Psoas muscle (tissue), 8 donors: ENCODE measurements around the gene SORCS1. TPM values are rescaled to one million over a fixed set of nuclear protein-coding genes. Genes with fewer than 3 reads are reported as not detected.

ENCODE experiments used
- ATAC-seq, 4 donors: fragments of 200-7000 bp; cut with Tn5 transposase; one replicate each; pipeline ENCODE4 v1.9.1; 2020; ENCODE audit warnings: moderate library complexity in 3 of 4, mild to moderate bottlenecking in 2 of 4
- DNase-seq, 2 donors: peaks; one replicate each; pipeline ENCODE4 v3.0.0-alpha.2; 2020
- H3K27ac ChIP-seq: fragments of 200-600 bp; one replicate; pipeline ENCODE4 v1.8.0; 2022
- H3K27me3 ChIP-seq, 3 donors: fragments of 200-600 bp in 1 of 3; one replicate each; pipeline versions ENCODE4 v1.6.1 to v1.8.0; 2013 to 2022; ENCODE audit warnings: low read length in 2 of 3, mild to moderate bottlenecking in 2 of 3, moderate library complexity in 1 of 3; ENCODE audit not compliant: insufficient read depth in 3 of 3
- H3K36me3 ChIP-seq, 2 donors: fragments of 200-600 bp in 1 of 2; one replicate each; pipeline versions ENCODE4 v1.6.1 to v1.8.0; 2013 to 2022; ENCODE audit warnings: low read depth in 1 of 2, mild to moderate bottlenecking in 1 of 2, moderate library complexity in 1 of 2; ENCODE audit not compliant: insufficient read depth in 1 of 2
- H3K4me1 ChIP-seq: fragments of 200-600 bp; one replicate; pipeline ENCODE4 v1.8.0; 2022
- H3K4me3 ChIP-seq: fragments of 200-600 bp; one replicate; pipeline ENCODE4 v1.8.0; 2022; ENCODE audit warnings: mild to moderate bottlenecking
- H3K9me3 ChIP-seq: fragments of 200-600 bp; one replicate; pipeline ENCODE4 v1.8.0; 2022
- WGBS, 3 donors: extraction: QIAGEN DNeasy Blood & Tissue Kit; methylation state at CpG; one replicate each; pipeline versions ENCODE4 v1.1.6 to v1.1.7; 2013; 5-methylcytosine and 5-hydroxymethylcytosine counted together
- intact Hi-C, 2 donors: fragments of 100-400 bp; cut with DNase I; formaldehyde crosslinking; loops; one replicate each; pipeline versions ENCODE4 v1.11.0 to v1.14.2; 2022
- polyA plus RNA-seq, 3 donors: library from polyadenylated mRNA; stranded (reverse); fragments of 200-250 nt; gene quantifications; one replicate each; pipeline ENCODE4 v1.2.3, GENCODE V29; 2013
- total RNA-seq, 4 donors: library from RNA; stranded (reverse); fragmentation: NEBNext Ultra II Directional in 2 of 4; extraction: Animal tissue kit (Norgen Biotek cat#: 25700) in 2 of 4; gene quantifications; one replicate each; pipeline versions ENCODE4 v1.2.1 to v1.2.4, GENCODE V29; 2021 to 2023
- TF ChIP-seq, protein P1 (sequence below): fragments of 200-600 bp; IDR thresholded peaks from one replicate; pipeline ENCODE4 v1.8.0; 2022; ENCODE audit warnings: antibody characterized with exemption
- donor health status: healthy with polysubstance abuse.
- donor health status: DM: no; HTN: no; CAD: no; lungs with moderate emphysema.
- donor health status: Bipolar disorder and iron deficiency.
- donor health status: healthy.
- donor health status: DM: yes; HTN: yes; CAD: no.
- donor health status: DM: no; HTN: no; CAD: no.
- donor health status: DM: no; HTN: no; CAD: no.
- donor health status: DM: yes; HTN: yes; CAD: no.

Gene SORCS1
- total and polyA plus RNA-seq, 7 donors = 0.03 to 0.36 (median 0.25) TPM; not detected in 1

DNA sequence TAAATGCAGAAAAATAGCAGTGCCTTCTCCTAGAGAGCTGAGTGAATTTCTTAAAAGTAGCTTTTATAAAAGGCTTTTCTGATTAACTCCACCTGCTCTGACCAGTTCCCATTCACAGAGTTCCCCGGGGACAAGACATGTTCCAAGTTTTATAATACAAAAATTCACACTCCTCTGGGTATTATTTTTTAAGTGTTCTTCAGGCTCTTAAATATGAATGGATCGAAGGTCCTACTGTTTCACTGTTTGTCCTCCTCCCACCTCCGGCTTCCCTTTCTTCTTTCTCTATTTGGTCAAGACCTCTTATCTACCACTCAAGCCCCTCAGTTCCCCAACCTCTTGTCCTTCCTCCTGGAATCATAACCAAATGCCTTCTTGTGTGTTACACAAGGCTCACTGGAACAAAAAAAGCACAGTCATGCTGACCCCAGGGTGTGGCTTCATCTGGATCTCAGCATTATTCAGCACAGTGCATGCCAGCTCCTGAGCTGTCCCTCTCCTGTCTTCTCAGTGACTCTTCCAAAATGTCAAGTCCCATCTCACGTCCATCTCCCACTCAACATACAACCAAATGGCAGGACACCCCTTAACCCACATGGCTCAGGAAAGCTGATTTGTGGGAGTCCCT, 222.4 kb downstream of the SORCS1 start:
- Histone ChIP-seq H3K4me3 (no peak overlapping the region), H3K27ac (no peak overlapping the region), H3K9me3 (no peaks in the 10 kb centered on the region), H3K27me3 (no peaks in the 10 kb centered on the region), H3K4me1 (no peaks in the 10 kb centered on the region), H3K36me3 (no peaks in the 10 kb centered on the region)
- intact Hi-C loops = no loop called here
- ATAC-seq (no peak), DNase-seq (no peak)
- TF ChIP-seq, protein P1, sequence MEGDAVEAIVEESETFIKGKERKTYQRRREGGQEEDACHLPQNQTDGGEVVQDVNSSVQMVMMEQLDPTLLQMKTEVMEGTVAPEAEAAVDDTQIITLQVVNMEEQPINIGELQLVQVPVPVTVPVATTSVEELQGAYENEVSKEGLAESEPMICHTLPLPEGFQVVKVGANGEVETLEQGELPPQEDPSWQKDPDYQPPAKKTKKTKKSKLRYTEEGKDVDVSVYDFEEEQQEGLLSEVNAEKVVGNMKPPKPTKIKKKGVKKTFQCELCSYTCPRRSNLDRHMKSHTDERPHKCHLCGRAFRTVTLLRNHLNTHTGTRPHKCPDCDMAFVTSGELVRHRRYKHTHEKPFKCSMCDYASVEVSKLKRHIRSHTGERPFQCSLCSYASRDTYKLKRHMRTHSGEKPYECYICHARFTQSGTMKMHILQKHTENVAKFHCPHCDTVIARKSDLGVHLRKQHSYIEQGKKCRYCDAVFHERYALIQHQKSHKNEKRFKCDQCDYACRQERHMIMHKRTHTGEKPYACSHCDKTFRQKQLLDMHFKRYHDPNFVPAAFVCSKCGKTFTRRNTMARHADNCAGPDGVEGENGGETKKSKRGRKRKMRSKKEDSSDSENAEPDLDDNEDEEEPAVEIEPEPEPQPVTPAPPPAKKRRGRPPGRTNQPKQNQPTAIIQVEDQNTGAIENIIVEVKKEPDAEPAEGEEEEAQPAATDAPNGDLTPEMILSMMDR = no peak
- 77 to 82% (median 78%) methylated on average over 4 of the region's 4 CpGs for WGBS, 3 donors

DNA sequence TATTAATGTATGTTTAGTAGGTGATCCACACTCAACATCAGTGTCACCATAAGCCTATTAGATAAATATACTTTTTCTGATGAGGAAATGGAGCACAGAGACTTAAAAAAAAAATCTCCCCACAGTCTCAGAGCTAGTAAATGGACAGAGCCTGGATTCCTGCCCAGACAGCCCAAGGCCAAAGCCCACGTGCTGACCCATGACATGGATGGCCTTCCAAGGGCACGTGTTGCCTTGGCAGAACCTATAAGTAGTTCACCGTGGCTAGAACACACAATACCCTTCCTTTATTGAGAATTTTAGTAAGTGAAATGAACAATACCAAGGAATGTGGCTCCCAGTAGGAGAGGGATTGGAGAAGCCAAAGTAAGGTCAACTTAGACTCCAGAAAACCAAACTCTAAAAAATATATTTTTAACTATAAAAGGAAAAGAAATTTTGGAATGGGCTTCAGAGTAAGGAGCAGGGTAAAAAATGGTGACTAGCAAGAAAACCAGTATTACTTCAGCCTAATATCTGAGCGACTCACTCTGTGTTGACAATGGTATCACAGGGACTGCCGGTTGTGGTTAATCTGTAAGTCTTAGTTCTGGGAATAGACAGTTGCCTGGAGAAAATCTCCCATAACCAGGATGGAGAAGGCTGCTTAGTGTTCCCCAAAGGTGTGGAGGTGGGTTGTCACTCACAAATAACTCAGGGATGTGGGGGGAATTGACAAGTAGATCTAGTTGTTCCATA, 223.0 kb downstream of the SORCS1 start:
- TF ChIP-seq, protein P1 = no peak
- Histone ChIP-seq H3K27ac (no peak overlapping the region), H3K4me1 (no peaks in the 10 kb centered on the region), H3K4me3 (no peak overlapping the region), H3K9me3 (no peaks in the 10 kb centered on the region), H3K27me3 (no peaks in the 10 kb centered on the region), H3K36me3 (no peaks in the 10 kb centered on the region)
- 49 to 57% (median 57%) methylated on average over 5 of the region's 5 CpGs for WGBS, 3 donors
- no peak for ATAC-seq
- no peak for DNase-seq
- intact Hi-C loops = no loop called here

DNA sequence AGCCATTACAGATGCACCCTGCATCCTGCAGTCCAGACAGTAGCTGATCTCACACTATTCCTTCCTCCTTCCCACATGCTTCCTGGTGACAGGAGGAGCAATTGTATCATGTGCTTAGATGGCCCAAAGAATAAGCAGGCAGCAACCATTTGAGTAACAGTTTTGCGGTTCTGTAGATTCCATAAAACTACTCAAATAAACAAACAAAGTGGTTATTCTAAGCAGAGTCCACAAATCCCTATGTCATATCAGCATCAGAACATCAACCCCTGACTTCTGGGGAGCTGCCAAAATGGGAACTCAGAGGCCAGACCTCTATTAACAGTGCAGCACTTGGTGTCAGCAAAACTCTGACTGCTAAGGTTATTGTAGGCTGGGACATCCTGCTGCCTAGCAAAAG, 226.0 kb downstream of the SORCS1 start:
- TF ChIP-seq, protein P1 = no peak
- Histone ChIP-seq H3K4me1 (no peaks in the 10 kb centered on the region), H3K27ac (no peak overlapping the region), H3K27me3 (no peaks in the 10 kb centered on the region), H3K9me3 (no peaks in the 10 kb centered on the region), H3K4me3 (no peak overlapping the region), H3K36me3 (no peaks in the 10 kb centered on the region)
- WGBS, 3 donors = 80 to 87% (median 81%) methylated on average over 1 of the region's 1 CpG
- ATAC-seq (no peak), DNase-seq (no peak)
- intact Hi-C loops = no loop called here

DNA sequence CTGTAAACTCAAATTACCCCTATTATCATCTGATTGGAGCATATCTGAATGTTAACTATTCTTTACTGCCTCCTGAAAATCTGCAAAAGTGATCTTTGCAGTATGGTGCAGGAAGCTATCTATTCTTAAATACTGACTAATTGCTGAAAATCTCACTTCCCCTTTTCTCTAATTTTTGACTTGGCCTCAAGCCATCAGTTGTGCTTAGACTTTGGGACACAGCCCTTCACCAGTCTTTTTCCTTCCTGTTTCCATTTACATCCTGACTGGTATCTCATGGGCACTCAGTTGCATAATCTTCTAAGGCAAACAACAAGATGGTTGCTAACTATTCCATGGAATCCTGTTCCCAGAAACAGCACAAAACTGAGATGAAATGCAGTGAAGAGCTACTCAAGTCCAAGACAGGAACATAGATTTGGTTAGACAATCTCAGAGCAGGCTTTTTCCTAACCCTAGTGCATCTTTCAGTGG, 228.5 kb downstream of the SORCS1 start:
- ATAC-seq = no peak
- Histone ChIP-seq H3K36me3 (no peaks in the 10 kb centered on the region), H3K27me3 (no peaks in the 10 kb centered on the region), H3K4me3 (no peak overlapping the region), H3K27ac (no peak overlapping the region), H3K9me3 (no peaks in the 10 kb centered on the region), H3K4me1 (no peaks in the 10 kb centered on the region)
- TF ChIP-seq, protein P1 = no peak
- intact Hi-C loops = no loop called here
- no peak for DNase-seq
